Upper lobe of left lung (tissue), 6 donors: ENCODE measurements around the gene LPCAT3. TPM values are rescaled to one million over a fixed set of nuclear protein-coding genes. Genes with fewer than 3 reads are reported as not detected.

Experiments used
- ATAC-seq, 2 donors: fragments of 200-7000 bp; cut with Tn5 transposase; one replicate each; pipeline ENCODE4 v1.9.1; 2022; ENCODE audit warnings: mild to moderate bottlenecking in 2 of 2, moderate library complexity in 2 of 2; ENCODE audit not compliant: low FRiP score in 2 of 2
- DNase-seq, 2 donors: peaks; one replicate each; pipeline ENCODE4 v3.0.0-alpha.2; 2019 to 2020
- H3K27ac ChIP-seq, 4 donors: fragments of 200-600 bp; sonication (generic); one replicate each; pipeline ENCODE4 v1.5.1; 2016 to 2019
- H3K27me3 ChIP-seq, 4 donors: fragments of 200-600 bp; sonication (generic); one replicate each; pipeline ENCODE4 v1.5.1; 2017 to 2019
- H3K36me3 ChIP-seq, 4 donors: fragments of 200-600 bp; sonication (generic); one replicate each; pipeline ENCODE4 v1.5.1; 2016 to 2019
- H3K4me1 ChIP-seq, 4 donors: fragments of 200-600 bp; sonication (generic); one replicate each; pipeline ENCODE4 v1.5.1; 2018 to 2019
- H3K4me3 ChIP-seq, 4 donors: fragments of 200-600 bp; sonication (generic); one replicate each; pipeline ENCODE4 v1.5.1; 2017 to 2019; ENCODE audit warnings: mild to moderate bottlenecking in 2 of 4, moderate library complexity in 1 of 4
- H3K9me3 ChIP-seq, 4 donors: fragments of 200-600 bp; sonication (generic); one replicate each; pipeline ENCODE4 v1.5.1; 2018 to 2019
- EP300 ChIP-seq, 4 donors: sonication (generic); formaldehyde crosslinking; IDR thresholded peaks; one replicate each; pipeline ENCODE4 v1.5.1; 2017; ENCODE audit warnings: antibody characterized with exemption in 4 of 4, control low read depth in 2 of 4
- POLR2A ChIP-seq, 4 donors: fragments of 450-650 bp; IDR thresholded peaks; one replicate each; pipeline ENCODE4 v1.5.1; 2016 to 2017; ENCODE audit warnings: antibody characterized with exemption in 4 of 4, mild to moderate bottlenecking in 2 of 4
- POLR2AphosphoS5 ChIP-seq, 2 donors: sonication (generic); formaldehyde crosslinking; IDR thresholded peaks; one replicate each; pipeline ENCODE4 v1.5.1; 2017; ENCODE audit warnings: antibody characterized with exemption in 2 of 2
- WGBS, 2 donors: methylation state at CpG; one replicate each; pipeline ENCODE4 v1.1.5; 2017 to 2018; 5-methylcytosine and 5-hydroxymethylcytosine counted together
- total RNA-seq, 6 donors: library from RNA; depleted of rRNA in 4 of 6; stranded (reverse); fragments of >200 nt in 4 of 6; gene quantifications; one replicate each; pipeline versions ENCODE4 v1.1.0 to v1.2.1, GENCODE V29; 2016 to 2021
- TF ChIP-seq, protein P1 (sequence below), 6 experiments: fragments of 450-650 bp in 4 of 6; fragments of 200-600 bp in 2 of 6; sonication (generic) in 2 of 6; IDR thresholded peaks; one replicate each; pipeline ENCODE4 v1.5.1; 2016 to 2019; ENCODE audit warnings: antibody characterized with exemption in 6 of 6
- donor health status: DM: no; HTN: no; CAD: no; lungs with moderate emphysema.
- donor health status: DM: no; HTN: yes; CAD: no; lungs with severe emphysema.

The LPCAT3 gene
- total RNA-seq, 6 donors from 2014 or later: 56.3 to 110 (median 84.1) TPM

DNA sequence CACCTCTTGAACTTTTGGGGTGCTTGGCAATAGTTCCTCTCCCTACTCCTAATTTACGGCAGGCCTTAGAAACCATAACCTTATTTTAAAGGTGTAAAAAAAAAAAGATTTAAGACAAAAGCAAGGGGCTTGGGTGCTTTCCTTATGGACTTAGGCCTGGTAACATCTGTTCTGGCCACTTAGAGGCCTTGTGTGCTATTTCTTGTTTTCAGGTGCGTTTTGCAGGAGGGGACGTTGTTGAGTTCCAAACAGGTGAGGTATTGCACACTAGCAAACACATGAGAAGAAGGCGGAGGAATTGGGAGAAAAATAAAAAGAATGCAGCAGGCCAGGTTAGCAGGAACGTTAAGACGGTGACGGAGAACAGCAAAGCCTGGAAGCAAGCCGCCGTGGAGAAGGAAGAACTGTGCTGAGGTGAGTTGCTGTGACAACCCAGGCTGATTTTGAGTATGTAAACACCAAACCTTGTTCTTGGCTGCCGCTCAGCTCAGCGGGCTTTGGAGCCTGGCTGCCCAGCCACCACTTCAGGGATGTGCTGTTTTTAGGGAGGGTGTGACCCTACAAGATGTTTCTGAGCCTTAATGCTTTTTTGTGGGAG, 30.2 kb downstream of the LPCAT3 start:
- Histone ChIP-seq H3K4me3 (no peak overlapping the region), H3K27me3 (no peaks in the 10 kb centered on the region), H3K9me3 (no peaks in the 10 kb centered on the region), H3K36me3 (peaks cover 2 to 38% (median 6%) of the 10 kb centered on the region in 4 donors), H3K4me1 (peaks cover 0 to 21% (median 7%) of the 10 kb centered on the region in 4 donors), H3K27ac (peak overlapping the region; percentile 70 to 88 (median 80))
- DNase-seq: peak; percentile 69 to 89
- WGBS, 2 donors: 72 to 78% methylated on average over 11 of the region's 11 CpGs
- TF ChIP-seq POLR2A (IDR thresholded peaks at IDR 0.05) (no peak), POLR2AphosphoS5 (IDR thresholded peaks at IDR 0.05) (peak in 1 of 2 donors; percentile 25), EP300 (IDR thresholded peaks at IDR 0.05) (peak in 1 of 4 donors; percentile 31)
- TF ChIP-seq, protein P1, sequence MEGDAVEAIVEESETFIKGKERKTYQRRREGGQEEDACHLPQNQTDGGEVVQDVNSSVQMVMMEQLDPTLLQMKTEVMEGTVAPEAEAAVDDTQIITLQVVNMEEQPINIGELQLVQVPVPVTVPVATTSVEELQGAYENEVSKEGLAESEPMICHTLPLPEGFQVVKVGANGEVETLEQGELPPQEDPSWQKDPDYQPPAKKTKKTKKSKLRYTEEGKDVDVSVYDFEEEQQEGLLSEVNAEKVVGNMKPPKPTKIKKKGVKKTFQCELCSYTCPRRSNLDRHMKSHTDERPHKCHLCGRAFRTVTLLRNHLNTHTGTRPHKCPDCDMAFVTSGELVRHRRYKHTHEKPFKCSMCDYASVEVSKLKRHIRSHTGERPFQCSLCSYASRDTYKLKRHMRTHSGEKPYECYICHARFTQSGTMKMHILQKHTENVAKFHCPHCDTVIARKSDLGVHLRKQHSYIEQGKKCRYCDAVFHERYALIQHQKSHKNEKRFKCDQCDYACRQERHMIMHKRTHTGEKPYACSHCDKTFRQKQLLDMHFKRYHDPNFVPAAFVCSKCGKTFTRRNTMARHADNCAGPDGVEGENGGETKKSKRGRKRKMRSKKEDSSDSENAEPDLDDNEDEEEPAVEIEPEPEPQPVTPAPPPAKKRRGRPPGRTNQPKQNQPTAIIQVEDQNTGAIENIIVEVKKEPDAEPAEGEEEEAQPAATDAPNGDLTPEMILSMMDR (IDR thresholded peaks at IDR 0.05): no peak
- peak; percentile 72 to 95 for ATAC-seq

DNA sequence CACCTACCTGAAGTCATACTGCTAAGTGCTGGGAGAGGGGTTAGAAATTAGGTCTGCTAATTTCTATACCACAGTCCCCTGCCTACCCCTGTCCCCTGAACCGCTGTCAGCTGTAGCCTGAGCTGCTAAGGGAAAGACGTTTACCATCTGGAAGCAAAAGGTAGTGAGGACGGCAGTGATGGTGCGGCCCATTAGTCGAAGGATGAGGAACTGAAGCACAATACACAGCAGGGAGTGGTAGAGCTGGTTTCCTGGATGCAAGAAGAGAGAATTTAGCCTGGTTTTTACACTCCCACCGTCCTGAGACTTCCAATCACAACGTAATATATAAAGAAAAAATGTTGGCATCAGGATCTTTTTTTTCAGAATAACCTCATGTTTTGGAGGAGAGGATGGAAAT, 35.7 kb downstream of the LPCAT3 start:
- ATAC-seq (no peak), DNase-seq (no peak)
- Histone ChIP-seq H3K27me3 (no peaks in the 10 kb centered on the region), H3K36me3 (peaks cover 35 to 70% (median 41%) of the 10 kb centered on the region in 4 donors), H3K4me1 (peaks cover 0 to 46% (median 28%) of the 10 kb centered on the region in 4 donors), H3K27ac (peak overlapping the region in 1 of 4 donors; percentile 35), H3K4me3 (no peak overlapping the region), H3K9me3 (no peaks in the 10 kb centered on the region)
- no peak for TF ChIP-seq POLR2A (IDR thresholded peaks at IDR 0.05)
- TF ChIP-seq POLR2AphosphoS5 (IDR thresholded peaks at IDR 0.05): no peak
- TF ChIP-seq, protein P1 (IDR thresholded peaks at IDR 0.05): no peak
- no peak for TF ChIP-seq EP300 (IDR thresholded peaks at IDR 0.05)
- WGBS, 2 donors: 90 to 91% methylated on average over 7 of the region's 7 CpGs

DNA sequence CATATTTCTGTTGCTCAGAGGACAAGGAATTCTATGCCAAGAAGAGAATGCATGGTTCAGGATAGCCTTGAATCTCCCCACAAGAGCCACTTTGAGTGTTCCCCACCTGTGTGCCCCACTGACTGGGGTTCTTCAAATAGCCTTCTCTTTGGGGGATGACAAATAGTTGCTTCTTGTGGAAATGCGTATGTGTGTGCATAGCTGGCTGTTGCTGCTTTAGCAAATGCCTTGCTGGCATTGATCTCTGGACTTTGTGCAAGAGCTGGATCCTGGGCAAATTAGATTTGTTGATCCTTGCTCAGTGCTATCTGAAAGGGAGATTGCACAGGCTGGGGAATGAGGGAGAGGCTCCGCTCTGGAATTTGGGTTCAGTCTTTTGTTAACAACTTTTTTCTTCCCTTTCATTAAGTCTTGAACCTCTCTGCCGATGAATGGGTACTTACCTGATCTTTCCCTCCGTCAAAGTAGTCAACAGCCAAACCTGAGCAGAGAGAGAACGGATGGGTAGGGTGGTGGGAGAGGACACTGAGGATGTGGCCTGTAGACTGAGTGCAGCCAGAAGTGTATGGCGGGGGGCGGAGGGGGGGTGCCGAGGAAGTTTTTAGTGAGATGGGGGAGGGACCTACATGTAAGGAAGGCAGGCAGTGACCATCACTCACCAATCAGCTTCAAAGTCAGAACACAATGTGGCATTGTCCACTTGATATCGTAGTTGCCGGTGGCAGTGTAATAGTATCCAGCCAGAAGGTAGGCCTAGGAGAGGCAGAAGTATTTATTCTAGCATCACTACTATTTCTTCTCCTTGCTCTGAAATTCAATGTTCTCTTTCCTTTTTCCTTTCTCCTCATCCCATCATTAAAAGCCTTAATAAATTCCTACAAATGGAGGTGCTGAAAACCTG, 36.9 kb downstream of the LPCAT3 start:
- peak overlapping the region in 3 of 4 donors; percentile 20 to 46 (median 35) for H3K27ac ChIP-seq
- TF ChIP-seq POLR2AphosphoS5 (IDR thresholded peaks at IDR 0.05) (no peak), POLR2A (IDR thresholded peaks at IDR 0.05) (no peak), EP300 (IDR thresholded peaks at IDR 0.05) (no peak)
- TF ChIP-seq, protein P1 (IDR thresholded peaks at IDR 0.05): no peak
- H3K4me3 ChIP-seq: no peak overlapping the region
- no peaks in the 10 kb centered on the region for H3K27me3 ChIP-seq
- 84 to 92% methylated on average over 10 of the region's 10 CpGs for WGBS, 2 donors
- ATAC-seq (no peak), DNase-seq (no peak)
- peaks cover 0 to 41% (median 28%) of the 10 kb centered on the region in 4 donors for H3K4me1 ChIP-seq
- no peaks in the 10 kb centered on the region for H3K9me3 ChIP-seq
- H3K36me3 ChIP-seq: peaks cover 47 to 80% (median 52%) of the 10 kb centered on the region in 4 donors

DNA sequence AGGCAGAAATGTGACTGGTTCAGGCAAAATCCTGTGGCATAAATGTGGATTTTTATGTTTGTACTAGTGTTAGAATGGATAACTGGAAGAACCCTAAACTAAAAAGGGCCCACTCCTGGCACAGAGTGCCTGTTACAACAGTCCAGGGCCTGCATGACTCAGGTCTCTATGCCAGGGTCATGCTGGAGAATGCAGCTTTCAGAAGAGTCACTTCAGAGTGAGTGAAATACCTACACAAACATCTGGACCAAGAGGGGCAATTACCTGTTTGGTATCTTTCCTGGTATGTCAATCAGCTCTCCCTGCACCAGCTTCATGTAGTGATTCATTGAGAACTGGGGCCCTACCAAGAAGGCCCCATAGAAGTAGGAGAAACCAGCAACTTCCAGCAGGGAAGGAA, 37.5 kb downstream of the LPCAT3 start:
- H3K36me3 ChIP-seq: peaks cover 53 to 82% (median 59%) of the 10 kb centered on the region in 4 donors

More for the DNA sequence above, 37.5 kb downstream of the LPCAT3 start:
- Histone ChIP-seq H3K4me3 (no peak overlapping the region), H3K9me3 (no peaks in the 10 kb centered on the region), H3K27ac (peak overlapping the region; percentile 50 to 69 (median 64)), H3K4me1 (peaks cover 0 to 41% (median 28%) of the 10 kb centered on the region in 4 donors), H3K27me3 (no peaks in the 10 kb centered on the region)
- ATAC-seq: peak in 1 of 2 donors; percentile 50
- TF ChIP-seq POLR2AphosphoS5 (IDR thresholded peaks at IDR 0.05): peak in 1 of 2 donors; percentile 8
- TF ChIP-seq, protein P1 (IDR thresholded peaks at IDR 0.05): no peak
- peak in 1 of 2 donors; percentile 74 for DNase-seq
